Jurkat, Clone E6-1 (cell line): ENCODE data around the gene CLDND1.

Source experiments
- DNase-seq: peaks from one replicate; pipeline ENCODE4 v3.0.0-alpha.2; 2011; ENCODE audit warnings: low read depth, low spot score
- H3K4me3 ChIP-seq: 2 replicates; pipeline ENCODE4 v1.5.1; 2011; ENCODE audit warnings: mild to moderate bottlenecking, low read length, control low read depth, moderate library complexity

CLDND1 gene

DNA sequence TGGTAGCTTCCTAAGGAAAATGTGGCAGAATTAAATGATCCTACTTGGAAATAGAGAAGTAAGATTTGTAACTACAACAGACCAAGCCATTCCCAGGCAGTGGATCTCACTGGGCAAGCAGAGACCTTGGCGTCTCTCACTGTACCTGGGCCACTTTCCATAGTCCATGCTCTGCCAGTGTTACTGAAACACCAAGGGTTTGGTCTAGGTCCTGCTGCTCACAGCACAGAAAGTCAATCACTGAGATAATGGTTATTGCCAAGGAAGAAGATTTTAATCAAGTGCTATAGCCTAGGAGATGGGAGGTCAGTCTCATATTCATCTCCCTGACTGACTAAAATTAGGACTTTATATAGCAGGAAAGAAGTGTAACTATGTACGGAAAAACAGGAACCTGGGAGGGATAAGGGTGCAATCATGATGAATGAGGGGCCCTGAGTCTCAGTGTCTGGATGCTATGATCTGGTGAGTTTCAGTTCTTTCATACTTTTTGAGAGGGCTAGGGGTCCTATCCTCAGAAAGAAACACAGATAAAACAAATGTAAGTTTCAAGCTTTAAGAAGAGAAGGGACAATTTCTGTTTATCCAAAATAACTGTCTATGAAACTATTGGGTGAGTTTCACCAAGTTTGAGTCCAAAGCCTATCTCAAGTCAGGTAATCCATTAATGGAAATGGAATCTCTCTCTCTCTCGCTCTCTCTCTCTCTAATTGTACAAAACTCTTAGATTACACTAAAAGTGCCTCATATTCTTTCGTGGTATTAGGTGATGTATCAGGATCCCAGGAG is 29.7 kb upstream of the CLDND1 start:
- no peak for DNase-seq
- H3K4me3 ChIP-seq: no peak overlapping the region

- no peak for DNase-seq
- H3K4me3 ChIP-seq: no peak overlapping the region
Observed at GRCh38 chr3:98551754-98552153, 29.1 kb upstream of the CLDND1 start.

DNA sequence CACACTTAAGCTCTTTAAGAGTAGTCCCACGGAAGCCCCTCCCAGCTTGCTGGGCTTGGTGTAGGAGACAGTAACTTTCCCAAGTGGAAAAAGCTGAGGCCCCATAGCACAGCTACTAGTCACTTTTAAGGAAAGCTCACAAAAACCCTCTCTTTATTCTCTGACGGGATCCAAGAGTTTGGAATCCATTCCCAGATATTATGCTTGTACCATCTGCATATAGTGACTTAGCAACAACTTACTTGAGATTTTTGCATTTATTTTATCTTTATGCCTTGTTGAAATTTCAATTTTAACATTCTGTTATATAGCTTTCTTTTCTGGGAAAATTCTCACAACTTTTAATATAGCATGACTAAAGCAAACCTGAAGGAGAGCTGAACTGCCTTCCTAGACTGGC is 28.5 kb upstream of the CLDND1 start:
- no peak overlapping the region for H3K4me3 ChIP-seq
- DNase-seq: no peak

GRCh38 chr3:98550833-98551232 is 28.1 kb upstream of the CLDND1 start:
- DNase-seq: no peak
- H3K4me3 ChIP-seq: no peak overlapping the region

DNA sequence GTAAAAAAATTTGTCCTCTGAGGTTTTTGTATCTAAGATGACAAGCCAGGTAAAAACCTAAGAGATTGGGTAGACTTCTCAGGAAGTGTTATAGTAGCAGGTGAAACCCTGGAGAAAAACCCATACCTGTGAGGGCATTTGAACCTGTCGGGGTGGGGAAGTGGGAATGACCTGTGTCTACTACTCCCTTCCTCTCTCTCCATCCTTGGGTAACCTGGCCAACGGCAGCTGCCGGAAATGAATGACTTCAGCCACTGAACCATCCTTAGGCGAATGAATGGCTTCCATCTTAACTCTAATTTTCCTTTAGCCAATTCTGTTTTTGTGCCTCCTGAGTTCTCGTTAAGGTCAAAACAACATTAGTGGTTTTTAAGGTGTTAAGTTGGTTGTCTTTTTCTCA is 25.8 kb upstream of the CLDND1 start:
- no peak for DNase-seq
- H3K4me3 ChIP-seq: no peak overlapping the region

DNA sequence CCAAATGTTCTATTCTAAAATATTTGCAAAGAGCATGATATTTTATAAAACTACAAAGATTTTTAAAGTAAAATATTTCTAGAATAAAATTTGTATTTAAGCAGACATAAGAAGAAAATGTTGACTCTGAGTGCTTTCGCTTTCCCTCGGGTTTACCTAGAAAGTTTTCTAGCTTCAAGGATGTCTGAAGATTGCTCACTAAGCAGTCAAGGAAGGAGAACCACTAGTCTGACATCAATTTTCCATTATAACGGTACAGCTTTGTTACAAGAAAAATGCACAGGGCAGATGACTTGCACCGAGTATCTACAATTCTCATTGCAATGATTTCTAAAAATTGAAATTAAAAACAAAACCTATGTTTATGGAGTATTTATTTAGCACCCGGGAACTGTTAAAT is 23.2 kb upstream of the CLDND1 start:
- no peak for DNase-seq
- H3K4me3 ChIP-seq: no peak overlapping the region

DNA sequence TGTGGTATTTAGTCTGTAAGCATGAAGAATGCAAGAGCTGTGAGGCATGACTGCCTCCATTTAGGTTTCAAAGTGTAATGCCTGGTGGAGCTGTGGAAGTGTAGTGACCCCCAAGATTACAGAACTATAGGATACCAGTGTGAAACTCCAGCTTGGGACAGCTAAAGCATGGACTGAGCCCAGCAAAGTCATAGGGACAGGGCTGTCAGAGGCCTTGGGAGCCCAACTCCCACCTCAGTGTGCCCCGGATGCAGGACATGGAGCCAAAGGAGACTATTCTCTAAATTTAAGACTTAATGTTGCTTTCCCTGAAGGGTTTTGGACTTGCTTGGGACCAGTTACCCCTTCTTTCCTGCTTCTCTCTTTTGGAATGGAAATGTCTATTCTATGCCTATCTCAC is 19.9 kb upstream of the CLDND1 start:
- DNase-seq: no peak
- no peak overlapping the region for H3K4me3 ChIP-seq

DNA sequence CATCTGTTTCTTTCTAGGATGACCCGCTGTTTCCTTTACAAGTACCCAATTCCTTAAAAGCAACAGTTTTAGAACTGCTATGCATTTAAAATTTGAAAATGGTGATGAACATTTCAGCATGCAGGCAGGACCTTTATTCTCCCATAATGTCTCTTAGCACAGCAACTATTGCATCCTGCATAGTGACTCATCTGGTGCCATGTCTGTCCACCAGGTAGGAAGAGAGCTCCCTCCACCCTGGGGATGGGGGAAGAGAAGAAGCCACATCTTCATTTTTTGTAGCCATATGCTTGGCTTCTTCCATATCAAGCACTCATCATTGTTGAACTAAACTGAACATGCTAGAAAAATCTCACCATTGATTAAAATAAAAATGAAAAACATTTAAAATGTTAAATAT is 19.0 kb upstream of the CLDND1 start:
- no peak for DNase-seq
- no peak overlapping the region for H3K4me3 ChIP-seq

- no peak overlapping the region for H3K4me3 ChIP-seq
- no peak for DNase-seq
Observed at GRCh38 chr3:98540346-98540745, 17.6 kb upstream of the CLDND1 start.

DNA sequence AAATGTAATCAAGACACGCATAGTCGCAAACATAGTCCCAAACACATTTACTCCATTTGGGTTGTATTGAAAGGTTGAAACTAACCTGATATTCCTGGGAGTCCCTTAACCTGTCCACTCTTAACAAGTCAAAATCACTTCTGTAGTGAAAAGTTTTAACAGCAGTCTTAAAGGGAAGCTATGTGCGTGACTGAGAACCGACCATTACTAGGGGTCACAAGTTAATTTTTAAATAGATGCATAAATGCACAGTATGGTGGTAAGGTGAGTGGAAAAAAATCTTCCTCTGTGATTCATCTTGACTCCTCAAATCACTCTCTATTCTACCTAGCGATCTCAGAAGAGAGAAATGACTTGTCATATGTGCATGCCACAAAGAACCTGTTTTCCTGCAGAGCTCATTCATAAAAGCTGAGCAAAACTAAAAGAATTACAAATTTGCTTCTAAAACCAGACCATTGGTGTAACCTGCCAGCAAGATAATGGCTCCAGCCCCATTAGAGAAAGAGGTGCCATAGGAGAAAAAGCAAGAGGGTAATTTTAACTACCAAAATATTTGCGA is 13.8 kb upstream of the CLDND1 start:
- no peak overlapping the region for H3K4me3 ChIP-seq
- no peak for DNase-seq

GRCh38 chr3:98534734-98535133 is 12.0 kb upstream of the CLDND1 start:
- H3K4me3 ChIP-seq: no peak overlapping the region
- DNase-seq: no peak

GRCh38 chr3:98534168-98534567 is 11.5 kb upstream of the CLDND1 start:
- H3K4me3 ChIP-seq: no peak overlapping the region
- no peak for DNase-seq

- H3K4me3 ChIP-seq: no peak overlapping the region
- DNase-seq: no peak
Observed at GRCh38 chr3:98532709-98533571, 10.2 kb upstream of the CLDND1 start.

GRCh38 chr3:98532275-98532637 is 9.6 kb upstream of the CLDND1 start:
- no peak overlapping the region for H3K4me3 ChIP-seq
- DNase-seq: no peak

GRCh38 chr3:98531622-98532274 is 9.0 kb upstream of the CLDND1 start, which contains the start of gene GPR15:
Gene GPR15 (plus strand): TSS chr3:98531978. CDS start chr3:98532034, 56 bp downstream.
- H3K4me3 ChIP-seq: no peak within 1 kb of the TSS
- DNase-seq: no peak

GRCh38 chr3:98530676-98531075 is 8.0 kb upstream of the CLDND1 start:
- H3K4me3 ChIP-seq: no peak overlapping the region
- DNase-seq: no peak

GRCh38 chr3:98529856-98530459 is 7.3 kb upstream of the CLDND1 start:
- no peak for DNase-seq
- H3K4me3 ChIP-seq: no peak overlapping the region

DNA sequence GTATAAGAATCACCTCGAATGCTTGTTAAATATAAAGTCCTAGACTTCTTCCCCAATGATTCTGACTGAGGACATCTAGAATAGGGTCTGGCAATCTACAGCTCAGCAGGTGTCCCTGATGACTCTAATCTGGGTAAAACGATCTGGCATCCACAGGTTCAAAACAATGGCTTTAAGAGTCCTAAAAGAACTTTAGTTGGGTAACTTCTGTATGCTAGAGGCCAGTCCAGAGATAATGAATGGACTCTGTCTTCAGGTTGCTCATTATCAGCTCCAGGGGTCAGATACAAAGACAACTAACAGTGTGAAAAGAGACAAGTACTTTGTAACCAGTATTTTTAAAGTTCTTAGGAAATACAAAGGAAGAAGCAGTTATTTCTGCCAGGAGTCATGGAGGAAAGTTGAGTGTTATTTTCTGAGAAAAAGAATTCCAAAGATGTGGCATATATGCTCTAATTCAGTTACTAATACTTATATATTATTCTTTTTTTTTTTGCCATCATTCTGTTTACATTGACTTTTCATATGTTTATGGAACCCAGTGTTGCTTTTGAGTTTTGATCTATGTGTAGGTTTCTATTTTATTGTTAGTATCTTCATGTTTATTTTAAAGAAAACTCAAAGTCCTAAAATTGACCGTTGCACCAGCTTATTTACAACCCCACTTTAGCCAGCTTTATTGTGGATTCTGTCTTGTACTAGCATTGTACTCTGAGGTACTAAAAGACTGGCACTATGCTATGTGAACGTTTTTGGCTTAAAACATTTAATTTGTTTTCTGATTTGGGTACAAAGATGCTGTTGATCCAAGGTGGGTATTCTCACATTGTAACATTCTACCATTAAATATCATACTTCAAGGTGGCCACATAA is 6.0 kb upstream of the CLDND1 start:
- H3K4me3 ChIP-seq: no peak overlapping the region
- DNase-seq: no peak
